Measurements from ENCODE around the gene NABP2.

Gene NABP2

GRCh38 chr12:56216461-56216860 is 7.7 kb upstream of the NABP2 start:
- DNase-seq: no peak

- DNase-seq: no peak
These were observed 4.3 kb upstream of the NABP2 start for GRCh38 chr12:56219840-56220239.

- no peak for DNase-seq
These were observed 3.4 kb upstream of the NABP2 start for GRCh38 chr12:56220611-56221231.

DNA sequence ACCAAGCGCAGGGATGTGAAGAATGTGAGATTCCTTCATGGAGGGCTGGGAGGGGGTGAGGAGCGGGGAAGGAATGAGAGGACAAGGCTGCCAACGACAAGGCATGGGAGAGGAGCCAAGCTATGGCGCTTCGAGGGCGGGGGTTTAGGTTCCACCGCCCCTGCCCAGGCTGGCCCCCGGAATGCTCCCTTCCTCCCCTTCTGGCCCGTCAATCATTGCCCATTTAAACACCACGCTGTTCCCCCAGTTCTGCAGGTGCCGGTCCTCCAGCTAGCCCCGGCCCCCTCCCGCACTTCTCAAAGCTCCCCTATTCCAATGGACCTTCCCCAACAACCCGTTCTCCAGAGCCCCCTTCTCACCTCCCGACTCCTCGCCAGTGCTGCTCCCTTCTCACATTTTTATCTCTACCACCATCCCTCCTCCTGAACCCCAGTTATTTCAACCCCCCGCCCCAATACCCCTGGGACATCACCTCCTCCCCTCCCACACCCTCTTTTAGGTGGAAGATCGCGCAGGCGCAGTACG is 2.8 kb upstream of the NABP2 start:
- DNase-seq: no peak

GRCh38 chr12:56221757-56222530 is 2.2 kb upstream of the NABP2 start, which contains the start of gene RNF41:
RNF41 (minus strand) TSS chr12:56221922; CDS start chr12:56214047, 7,875 bp downstream.
- DNase-seq: peak; percentile 95

GRCh38 chr12:56222531-56222895 is 1.6 kb upstream of the NABP2 start:
- DNase-seq: no peak

DNA sequence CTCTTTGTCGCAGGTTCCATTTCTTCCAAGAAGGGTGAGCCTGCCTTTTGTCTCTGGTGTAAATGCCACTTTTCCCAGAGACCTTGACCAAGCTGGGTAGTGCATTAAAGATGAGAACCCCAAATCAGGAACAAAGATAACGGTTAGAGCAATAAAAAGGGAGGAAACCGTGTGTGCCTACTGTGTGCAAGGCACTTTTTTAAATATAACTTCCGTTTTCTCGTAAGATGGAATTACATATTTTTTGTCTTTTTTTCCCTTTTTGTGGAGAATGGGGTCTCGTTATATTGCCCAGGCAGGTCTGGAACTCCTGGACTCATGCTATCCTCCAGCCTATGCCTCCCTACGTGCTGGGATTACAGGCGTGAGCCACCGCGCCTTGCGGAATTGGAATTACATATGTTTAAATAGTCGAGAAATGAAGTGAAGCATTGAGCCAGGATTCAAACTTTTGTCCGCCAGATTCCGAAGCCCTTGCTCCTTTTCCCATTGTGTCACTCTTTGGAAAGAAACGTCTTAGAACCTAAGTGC is 506 bp upstream of the NABP2 start:
- no peak for DNase-seq

- no peak for DNase-seq
These were observed 812 bp downstream of the NABP2 start for GRCh38 chr12:56224954-56225353.

DNA sequence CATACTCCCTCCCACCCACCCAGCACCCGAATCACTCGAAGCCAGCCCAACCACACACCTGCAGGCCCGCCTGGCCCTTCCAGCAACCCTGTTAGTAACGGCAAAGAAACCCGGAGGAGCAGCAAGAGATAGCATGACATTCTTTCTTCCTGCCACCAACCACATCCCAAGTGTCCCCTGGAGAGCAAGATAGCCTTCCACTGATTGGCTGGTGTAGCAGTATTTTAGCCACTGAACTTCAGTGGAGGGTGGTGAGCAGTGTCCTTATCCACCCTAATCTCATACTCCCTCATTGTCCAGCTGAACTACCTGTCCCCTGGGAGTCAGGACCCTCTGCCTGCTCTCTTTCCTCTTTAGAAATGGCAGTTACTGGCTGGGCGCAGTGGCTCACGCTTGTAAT is 4.9 kb downstream of the NABP2 start:
- no peak for DNase-seq

GRCh38 chr12:56229916-56230431 is 5.8 kb downstream of the NABP2 start, which contains the start of gene SLC39A5:
SLC39A5 (plus strand) TSS chr12:56230051; CDS start chr12:56231275, 1,224 bp downstream.
- DNase-seq: no peak

DNA sequence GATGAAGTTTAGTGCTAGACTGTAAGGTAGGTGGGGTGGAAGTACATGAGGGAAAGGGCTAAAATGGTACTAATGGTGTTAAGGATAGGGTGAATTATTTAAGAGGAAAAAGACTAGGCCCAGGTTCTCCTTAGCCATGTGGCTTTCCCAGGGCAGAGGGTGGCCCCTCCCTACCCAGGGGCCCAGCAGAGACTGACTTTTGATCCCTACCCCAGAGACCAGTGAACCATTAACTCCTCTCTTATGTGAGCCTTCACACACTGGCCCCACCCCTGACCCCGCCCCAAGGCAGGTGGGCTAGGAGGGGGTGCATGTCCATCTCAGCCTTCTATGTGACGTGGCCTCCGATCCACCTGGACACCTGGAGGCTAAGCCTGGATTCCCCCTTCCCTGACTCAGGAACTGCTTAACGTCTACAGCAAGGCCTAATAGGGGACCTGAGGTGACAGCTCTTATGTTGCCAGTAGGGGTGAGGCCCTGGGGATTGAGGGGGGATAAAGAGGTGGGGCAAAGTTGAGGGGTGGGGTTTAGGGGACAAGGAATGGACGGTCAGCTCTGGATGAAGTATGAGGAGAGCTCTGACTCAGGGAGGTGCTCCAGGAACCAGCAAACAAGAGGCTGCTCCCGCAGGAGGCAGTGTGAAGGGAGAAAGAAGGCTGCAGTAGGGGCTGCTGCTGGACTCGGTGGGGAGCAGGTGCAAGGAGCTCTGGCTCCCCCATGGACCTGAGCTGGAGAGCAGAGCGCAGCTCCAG is 6.5 kb downstream of the NABP2 start:
- DNase-seq: no peak

DNA sequence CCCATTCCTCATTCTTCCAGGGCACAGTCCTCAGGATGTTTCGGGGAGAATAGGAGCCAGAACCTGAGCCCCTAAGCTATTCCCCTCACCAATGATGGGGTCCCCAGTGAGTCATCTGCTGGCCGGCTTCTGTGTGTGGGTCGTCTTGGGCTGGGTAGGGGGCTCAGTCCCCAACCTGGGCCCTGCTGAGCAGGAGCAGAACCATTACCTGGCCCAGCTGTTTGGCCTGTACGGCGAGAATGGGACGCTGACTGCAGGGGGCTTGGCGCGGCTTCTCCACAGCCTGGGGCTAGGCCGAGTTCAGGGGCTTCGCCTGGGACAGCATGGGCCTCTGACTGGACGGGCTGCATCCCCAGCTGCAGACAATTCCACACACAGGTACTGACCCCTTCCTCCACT is 7.0 kb downstream of the NABP2 start:
- no peak for DNase-seq

DNA sequence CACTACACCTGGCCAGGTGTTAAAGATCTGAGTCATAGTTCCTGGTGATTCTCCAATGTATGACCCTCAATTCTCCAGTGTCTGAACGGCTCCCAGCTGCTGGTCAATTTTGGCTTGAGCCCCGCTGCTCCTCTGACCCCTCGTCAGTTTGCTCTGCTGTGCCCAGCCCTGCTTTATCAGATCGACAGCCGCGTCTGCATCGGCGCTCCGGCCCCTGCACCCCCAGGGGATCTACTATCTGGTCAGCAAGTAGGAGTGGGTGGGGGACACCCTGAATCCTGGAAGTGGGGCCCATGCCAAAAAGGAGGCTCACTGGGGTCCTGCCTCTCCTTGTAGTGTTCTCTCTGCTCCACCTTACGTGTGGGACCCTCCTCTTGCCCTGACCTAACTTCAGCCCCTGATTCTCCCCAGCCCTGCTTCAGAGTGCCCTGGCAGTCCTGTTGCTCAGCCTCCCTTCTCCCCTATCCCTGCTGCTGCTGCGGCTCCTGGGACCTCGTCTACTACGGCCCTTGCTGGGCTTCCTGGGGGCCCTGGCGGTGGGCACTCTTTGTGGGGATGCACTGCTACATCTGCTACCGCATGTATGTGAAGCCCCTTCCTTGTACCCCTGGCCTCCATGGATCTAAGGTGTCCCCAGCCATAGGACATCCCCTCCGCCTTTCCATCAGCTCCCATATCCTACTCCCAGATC is 10.7 kb downstream of the NABP2 start:
- no peak for DNase-seq

GRCh38 chr12:56236091-56236490 is 11.9 kb downstream of the NABP2 start:
- no peak for DNase-seq

- no peak for DNase-seq
These were observed 12.8 kb downstream of the NABP2 start for GRCh38 chr12:56236985-56237384.

GRCh38 chr12:56237552-56237951 is 13.4 kb downstream of the NABP2 start:
- no peak for DNase-seq

- no peak for DNase-seq
These were observed 17.5 kb downstream of the NABP2 start for GRCh38 chr12:56241424-56242303.

DNA sequence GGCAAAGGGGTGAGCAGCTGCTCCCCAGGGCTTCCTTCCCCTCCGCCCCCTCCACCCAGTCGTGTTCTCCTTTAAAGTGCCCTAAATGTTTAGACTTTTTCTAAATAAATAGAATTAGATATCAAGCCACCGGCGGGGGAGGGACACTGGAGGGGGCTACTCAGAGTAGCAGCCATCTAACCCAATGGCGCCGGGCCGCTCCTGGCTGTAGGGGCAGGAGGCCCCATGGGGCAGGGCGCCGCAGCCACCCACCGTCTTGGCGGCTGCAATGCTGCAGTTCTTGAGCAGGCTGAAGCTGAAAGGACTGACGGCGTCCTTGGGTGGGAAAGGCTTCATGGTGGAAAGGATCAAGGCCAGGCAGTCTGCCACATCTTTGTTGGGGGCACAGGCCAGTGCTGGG is 18.8 kb downstream of the NABP2 start:
- DNase-seq: no peak

- no peak for DNase-seq
These were observed 19.6 kb downstream of the NABP2 start for GRCh38 chr12:56243731-56244181.

GRCh38 chr12:56244494-56244893 is 20.4 kb downstream of the NABP2 start:
- DNase-seq: no peak

DNA sequence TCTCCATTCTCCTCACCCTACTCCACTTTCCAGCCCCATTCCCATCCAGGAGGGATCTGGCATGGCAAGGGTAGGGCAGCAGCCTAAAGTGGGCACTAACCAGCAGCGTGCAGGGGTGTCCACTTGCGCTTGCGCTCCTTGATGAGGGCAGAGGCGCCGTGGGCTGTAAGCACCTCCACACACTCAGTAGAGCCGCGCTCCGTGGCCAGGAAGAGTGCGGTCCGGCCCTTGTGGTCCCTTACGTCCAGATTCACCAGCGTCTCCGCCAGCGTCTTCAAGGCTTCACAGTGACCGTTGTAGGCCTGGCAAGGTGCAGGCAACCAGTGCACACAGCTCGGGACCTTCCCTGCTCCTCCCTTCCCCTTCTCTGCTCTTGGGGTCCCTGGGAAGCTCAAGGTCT is 23.8 kb downstream of the NABP2 start:
- DNase-seq: no peak
